Stimulated activated CD4-positive, alpha-beta T cell treated with anti-CD3 and anti-CD28 coated beads, Interleukin-4, amount 100 ng/mL, for 4 hours (primary cell): Measurements from ENCODE around the gene ZBTB32.

Source experiments
- DNase-seq, 2 experiments: peaks; one replicate each; pipeline ENCODE4 v3.0.0-alpha.2; 2020

ZBTB32 gene

GRCh38 chr19:35753634-35754369 lies 49.4 kb downstream of the ZBTB32 start:
- DNase-seq: no peak

- no peak for DNase-seq
These were observed 50.2 kb downstream of the ZBTB32 start for GRCh38 chr19:35754370-35755130.

- no peak for DNase-seq
These were observed 50.8 kb downstream of the ZBTB32 start for GRCh38 chr19:35755131-35755549.

- peak; percentile 56 to 69 for DNase-seq
These were observed 51.4 kb downstream of the ZBTB32 start for GRCh38 chr19:35755550-35756376.

GRCh38 chr19:35756377-35757230 lies 52.2 kb downstream of the ZBTB32 start, which contains the start of gene HSPB6:
Gene HSPB6 (minus strand): TSS chr19:35757029. CDS start chr19:35757008, 21 bp downstream.
- DNase-seq: no peak

GRCh38 chr19:35757231-35757748 lies 52.9 kb downstream of the ZBTB32 start:
- no peak for DNase-seq

- DNase-seq: peak; percentile 95 to 99
These were observed 53.6 kb downstream of the ZBTB32 start, which contains the start of gene PROSER3 for GRCh38 chr19:35757749-35758608. Gene PROSER3 (plus strand): TSS chr19:35758176. CDS start chr19:35758216, 40 bp downstream.

- DNase-seq: no peak
These were observed 55.3 kb downstream of the ZBTB32 start for GRCh38 chr19:35759697-35760096.

- DNase-seq: no peak
These were observed 56.5 kb downstream of the ZBTB32 start for GRCh38 chr19:35760711-35761349.

- DNase-seq: no peak
These were observed 60.3 kb downstream of the ZBTB32 start for GRCh38 chr19:35764432-35765315.
